ENCODE measurements around the gene CLPTM1L.
"Not testable (repeated sequence)": the region's sequence is repeated elsewhere in the genome, so short reads cannot be mapped to it uniquely, and the experiment has no call there.

Gene CLPTM1L

DNA sequence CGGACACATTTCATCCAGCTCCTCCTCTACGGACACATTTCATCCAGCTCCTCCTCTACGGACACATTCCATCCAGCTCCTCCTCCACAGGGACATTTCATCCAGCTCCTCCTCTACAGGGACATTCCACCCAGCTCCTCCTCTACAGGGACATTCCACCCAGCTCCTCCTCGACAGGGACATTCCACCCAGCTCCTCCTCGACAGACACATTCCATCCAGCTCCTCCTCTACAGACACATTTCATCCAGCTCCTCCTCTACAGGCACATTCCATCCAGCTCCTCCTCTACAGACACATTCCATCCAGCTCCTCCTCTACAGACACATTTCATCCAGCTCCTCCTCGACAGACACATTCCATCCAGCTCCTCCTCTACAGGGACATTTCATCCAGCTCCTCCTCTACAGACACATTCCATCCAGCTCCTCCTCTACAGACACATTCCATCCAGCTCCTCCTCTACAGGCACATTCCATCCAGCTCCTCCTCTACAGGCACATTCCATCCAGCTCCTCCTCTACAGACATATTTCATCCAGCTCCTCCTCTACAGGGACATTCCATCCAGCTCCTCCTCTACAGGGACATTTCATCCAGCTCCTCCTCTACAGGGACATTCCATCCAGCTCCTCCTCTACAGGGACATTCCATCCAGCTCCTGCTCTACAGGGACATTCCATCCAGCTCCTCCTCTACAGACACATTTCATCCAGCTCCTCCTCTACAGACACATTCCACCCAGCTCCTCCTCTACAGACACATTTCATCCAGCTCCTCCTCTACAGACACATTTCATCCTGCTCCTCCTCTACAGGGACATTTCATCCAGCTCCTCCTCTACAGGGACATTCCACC is 17.8 kb downstream of the CLPTM1L start:
- DNase-seq (ENCODE audit: low read depth): peak; percentile 66

DNA sequence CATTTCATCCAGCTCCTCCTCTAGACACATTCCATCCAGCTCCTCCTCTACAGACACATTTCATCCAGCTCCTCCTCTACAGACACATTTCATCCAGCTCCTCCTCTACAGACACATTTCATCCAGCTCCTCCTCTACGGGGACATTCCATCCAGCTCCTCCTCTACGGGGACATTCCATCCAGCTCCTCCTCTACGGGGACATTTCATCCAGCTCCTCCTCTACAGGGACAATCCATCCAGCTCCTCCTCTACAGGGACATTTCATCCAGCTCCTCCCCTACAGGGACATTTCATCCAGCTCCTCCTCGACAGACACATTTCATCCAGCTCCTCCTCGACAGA is 18.4 kb downstream of the CLPTM1L start:
- not testable (repeated sequence) for DNase-seq (ENCODE audit: low read depth)

DNA sequence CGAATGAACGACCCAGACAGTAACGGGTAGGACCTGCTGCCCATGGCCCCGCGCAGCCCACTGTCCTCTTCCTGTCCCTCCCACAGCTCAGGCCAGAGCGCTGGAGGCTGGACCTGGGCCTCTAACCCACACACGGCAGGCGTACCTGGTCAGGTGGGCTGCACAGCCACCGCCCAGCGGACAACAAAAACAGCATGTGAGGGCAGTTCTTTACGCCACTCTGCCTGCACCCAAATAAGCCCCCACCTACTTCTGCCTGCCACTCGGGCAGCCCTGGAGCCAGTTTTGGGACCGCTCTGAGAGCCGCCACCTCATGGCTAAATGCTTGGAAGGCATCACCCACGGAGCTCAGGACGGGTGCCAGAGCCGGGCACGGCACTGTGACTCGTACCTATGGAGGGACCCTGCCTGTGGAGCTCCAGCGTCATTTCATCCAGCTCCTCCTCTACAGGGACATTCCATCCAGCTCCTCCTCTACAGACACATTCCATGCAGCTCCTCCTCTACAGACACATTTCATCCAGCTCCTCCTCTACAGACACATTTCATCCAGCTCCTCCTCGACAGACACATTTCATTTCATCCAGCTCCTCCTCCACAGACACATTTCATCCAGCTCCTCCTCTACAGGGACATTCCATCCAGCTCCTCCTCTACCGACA is 18.9 kb downstream of the CLPTM1L start:
- peak; percentile 63 for DNase-seq (ENCODE audit: low read depth)

DNA sequence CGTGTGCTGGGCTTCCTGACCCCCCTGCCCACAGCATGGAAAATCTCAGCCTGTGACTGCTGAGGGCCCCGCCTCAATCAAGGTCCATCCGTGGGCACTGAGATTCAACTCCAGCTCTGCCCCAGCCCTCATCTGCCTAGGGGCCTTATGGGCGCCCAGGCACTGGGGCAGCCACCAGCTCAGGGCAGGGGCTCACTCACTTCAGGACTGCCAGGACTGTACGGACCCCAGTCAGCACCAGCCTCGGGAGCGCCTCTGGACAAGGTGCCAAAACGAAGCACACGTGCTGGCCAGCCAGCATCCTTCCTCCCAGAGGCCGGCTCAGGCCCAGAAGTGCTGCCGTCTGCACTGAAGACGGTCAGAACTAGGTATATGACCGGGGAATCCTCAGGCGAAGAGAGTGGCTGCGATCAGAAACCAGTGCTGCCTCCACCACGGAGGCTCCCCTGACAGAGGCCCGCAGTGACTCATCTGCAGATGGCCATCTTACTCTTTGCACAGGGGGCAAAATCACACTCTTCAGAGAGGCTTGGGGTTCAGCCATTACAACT is 19.6 kb downstream of the CLPTM1L start:
- no peak for DNase-seq (ENCODE audit: low read depth)

DNA sequence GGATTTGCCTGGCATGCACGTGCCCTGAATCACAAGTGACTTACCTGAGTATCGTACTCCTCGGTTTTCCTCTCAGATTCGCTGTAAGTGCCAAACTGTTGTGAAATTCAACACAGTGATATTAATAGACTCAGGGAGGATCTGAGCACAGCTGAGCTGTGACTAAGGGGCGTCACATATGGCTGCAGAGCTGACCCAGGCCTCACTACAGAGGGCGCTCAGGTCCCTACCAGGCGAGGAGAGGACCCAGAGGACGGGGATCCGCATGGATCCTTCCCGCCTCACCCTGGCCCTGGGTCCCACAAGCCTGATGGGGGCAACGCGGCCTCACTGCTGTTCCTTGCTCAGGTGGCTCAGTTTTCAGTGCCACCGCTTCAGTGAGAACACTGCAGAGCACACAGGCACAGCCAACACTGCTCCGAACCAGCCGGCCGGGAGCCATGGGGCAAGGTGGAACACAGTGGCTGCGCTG is 20.1 kb downstream of the CLPTM1L start:
- no peak for DNase-seq (ENCODE audit: low read depth)

DNA sequence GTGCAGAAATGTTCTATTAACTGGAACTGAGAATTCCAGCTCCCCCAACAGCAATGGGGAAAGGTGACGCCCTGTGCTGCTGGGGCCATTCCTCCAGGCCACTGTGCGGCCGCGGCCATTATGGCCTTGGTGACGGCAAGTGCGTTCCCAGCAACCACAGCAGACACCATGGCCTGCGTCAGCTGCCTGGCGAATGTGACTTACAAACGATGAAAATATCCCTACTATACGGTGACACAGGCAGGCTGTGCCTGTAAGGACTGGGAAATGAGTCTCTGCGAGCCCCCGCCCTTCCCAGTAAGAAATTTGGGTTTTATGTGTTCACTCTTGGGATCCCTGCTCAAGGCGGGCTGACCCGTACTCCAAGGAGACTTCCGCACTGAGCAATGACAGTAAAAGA is 20.6 kb downstream of the CLPTM1L start:
- no peak for DNase-seq (ENCODE audit: low read depth)

DNA sequence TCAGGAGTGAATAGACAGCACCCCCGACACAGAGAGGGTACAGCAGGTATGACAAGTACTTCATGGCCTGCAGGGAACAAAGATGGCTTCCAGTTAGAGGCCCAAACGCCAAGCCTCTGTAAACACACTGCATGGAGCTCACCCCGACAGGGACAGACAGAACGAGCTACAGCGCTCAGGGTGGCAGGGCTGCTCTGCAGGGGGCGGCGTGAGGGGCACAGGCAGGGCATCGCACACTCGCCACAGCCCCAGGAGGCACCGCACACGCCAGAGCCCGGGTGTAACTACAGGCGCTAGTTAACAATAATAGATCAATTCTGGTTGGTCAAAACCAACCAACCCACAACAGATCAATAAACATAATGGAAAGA is 21.1 kb downstream of the CLPTM1L start:
- no peak for DNase-seq (ENCODE audit: low read depth)

DNA sequence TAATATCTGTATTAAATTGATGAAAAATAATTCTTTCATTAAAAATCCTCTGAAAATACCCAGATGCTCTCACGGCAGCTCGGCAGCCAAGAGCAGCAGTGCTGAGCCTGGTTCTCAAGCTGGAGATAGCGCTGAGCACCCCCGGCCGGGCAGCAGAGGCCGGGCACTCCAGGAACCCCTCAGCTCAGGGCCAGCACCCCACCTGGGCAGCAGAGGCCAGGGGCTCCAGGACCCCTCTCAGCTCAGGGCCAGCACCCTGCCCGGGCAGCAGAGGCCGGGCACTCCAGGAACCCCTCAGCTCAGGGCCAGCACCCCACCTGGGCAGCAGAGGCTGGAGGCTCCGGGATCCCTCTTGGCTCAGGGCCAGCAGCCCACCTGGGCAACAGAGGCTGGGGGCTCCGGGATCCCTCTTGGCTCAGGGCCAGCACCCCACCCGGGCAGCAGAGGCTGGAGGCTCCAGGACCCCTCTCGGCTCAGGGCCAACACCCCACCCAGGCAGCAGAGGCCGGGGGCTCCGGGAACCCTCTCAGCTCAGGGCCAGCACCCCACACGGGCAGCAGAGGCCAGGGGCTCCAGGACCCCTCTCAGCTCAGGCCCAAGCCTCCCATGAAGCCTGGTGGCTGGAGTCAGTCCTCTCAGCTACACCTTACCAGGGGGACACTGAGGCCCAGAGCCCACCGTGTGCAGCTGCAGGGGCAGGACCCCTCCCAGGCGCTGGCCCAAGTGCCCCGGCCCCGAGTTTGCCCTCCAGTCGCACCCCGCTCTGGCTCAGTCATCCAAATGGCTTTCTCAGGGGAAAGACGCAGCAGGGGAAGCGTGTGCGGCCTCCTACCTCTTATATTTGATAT is 21.7 kb downstream of the CLPTM1L start:
- DNase-seq (ENCODE audit: low read depth): no peak

DNA sequence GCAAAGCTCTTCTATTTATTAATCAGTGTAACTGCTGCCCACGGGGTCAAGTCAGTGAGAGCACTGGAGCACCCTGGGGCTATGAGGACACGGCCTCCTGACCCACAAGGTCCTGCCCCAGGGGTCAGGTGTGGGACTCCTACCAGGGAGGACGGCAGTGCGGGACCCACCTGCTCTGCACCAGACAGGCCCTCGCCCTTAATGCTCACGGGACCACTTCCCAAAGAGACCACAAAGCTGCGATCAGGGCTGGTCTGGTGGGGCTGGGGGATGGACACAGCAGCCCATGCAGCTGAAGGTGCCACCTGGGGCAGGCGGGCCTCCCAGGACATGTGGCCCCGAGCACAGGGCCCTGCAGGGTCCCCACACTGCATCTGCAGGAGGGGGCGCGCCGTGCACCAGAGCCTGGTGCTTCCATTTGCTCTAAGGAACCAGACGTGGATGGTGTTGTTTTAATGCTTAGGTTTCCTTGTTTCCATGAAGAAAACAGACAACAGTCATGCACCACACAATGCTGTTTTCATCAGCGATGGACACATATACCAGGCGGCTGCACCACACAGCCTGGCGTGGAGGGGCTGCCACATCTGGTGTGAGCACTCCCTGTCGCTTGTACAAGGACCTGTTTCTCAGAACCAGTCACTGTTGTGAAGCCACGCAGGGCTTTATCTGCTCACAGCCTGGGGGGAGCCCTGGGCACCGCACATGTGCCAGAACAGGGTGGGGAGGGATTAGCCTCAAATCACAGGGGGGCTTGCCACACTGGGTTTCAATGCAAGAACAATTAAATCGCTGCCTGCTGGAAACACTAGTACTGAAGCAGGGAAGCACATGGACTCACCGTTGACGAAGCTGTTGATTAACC is 22.6 kb downstream of the CLPTM1L start:
- no peak for DNase-seq (ENCODE audit: low read depth)

DNA sequence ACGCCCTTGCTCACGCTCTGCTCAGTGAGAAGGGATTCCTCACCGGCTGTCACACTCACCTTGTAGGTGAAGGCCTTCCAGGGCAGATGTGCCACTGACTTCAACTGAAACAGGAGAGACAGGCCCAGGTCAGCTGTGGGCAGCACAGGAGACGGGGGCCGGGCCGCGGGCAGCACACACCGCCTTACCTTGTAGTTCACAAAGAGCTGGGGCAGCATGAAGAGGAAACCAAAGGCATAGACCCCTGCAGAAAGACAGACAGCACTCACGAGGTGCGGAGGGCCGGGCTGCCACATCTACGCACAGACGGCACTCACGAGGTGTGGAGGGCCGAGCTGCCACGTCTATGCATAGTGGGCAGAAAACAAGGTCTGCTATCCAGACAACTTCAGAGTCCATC is 23.3 kb downstream of the CLPTM1L start:
- DNase-seq (ENCODE audit: low read depth): no peak

DNA sequence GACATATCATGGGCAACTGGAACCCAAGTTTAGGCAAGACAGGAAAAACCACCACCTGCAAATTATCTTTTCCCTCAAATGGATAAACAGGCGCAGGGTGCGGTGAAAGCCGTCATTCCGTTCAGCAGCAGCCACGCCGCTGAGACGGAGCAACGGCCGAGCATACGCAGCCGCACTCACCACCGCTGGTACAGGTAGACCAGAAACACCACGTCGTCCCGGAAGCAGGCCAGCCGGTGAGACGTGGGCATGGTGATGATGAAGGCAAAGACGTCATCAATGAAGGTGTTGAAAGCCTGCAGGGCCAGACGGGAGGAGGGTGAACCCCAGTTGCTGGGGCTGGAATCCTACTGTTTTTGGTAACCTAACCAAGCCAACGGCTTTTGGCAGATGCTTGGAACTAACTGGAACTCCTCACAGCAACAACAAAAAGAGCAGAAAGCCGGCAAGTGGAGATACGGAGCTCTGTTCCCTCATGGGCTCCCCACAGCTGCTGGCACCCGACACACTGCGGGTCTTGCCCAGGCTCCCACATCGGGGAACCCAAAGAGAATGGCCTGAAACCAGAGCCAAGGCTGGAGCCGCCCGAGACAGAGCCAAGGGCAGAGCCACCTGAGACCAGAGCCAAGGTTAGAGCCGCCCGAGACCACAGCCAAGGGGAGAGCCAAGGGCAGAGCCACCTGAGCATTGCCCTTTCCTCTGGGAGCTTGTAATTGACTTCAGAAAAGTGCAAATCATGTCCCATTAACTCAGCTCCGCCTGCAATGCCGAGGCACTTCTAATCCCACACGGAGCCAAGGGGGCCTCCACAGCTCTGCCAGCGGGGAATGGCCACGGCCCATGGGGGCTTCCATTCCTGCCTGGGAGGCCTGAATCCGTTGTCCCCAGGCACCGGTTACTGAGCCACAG is 24.2 kb downstream of the CLPTM1L start:
- no peak for DNase-seq (ENCODE audit: low read depth)

DNA sequence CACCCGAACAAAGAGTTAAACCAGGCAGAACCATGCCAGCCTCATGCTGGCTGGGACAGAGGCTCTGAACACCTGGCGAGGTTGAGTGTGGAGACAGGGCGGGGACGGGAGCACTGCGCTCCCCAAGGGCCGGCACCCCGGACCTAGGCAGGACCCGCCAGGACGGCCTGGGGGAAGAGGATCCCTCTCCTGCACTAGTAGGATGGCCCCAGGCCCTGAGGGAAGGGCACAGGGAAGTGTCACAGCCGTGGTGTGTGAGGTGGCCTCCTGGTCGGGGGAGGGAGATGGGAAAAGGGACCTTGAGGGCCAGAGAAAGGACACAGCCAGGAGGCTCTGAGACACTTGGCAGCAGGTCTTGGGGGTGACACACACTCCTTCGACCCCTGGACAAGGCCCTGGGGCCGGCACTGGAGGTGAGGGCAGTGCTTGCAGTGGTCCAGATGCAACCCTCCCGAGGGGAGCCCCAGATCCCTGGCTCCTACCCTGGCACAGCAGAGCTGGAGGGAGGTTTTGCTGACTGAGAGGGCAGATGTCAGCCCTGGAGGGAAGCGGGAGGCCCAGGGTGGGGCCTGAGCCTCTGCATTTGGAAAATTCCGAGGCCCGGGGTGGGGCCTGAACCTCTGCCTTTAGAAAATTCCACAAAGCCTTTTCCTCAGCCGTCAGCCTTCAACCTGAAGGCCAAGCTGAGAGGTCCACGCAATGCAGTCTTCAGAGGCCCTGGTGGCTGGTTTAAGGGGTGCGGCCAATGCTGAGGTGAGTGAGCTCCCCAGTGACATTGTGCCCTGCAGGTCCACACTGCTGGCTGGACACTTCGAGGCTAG is 25.3 kb downstream of the CLPTM1L start:
- no peak for DNase-seq (ENCODE audit: low read depth)

DNA sequence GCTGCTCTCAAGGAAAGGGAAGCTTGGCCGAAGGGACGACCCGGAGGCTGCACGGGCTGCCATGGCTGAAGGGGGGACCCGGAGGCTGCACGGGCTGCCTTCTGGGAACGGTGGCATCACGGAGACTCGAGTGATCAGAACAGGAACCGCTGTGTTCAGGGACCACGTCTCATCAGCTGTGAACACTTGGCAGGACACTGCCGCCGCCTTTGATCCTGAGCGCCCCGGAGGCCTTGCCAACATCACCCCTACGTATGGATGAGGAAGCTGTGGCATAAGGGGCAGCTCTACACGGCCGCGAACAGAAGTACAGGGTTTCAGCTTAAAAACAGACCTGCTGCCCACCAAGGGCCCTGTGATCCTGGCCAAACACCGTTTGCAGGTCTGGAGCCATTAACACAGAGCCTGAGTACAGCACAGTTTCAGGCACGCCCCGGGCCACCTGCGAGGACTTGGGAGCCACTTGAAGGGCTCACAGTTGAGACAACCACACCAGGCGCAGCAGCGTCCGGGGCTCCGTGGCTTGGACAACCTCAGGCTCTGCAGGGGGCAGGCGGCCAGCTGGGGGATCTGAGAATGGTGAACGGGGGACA is 26.1 kb downstream of the CLPTM1L start:
- no peak for DNase-seq (ENCODE audit: low read depth)

DNA sequence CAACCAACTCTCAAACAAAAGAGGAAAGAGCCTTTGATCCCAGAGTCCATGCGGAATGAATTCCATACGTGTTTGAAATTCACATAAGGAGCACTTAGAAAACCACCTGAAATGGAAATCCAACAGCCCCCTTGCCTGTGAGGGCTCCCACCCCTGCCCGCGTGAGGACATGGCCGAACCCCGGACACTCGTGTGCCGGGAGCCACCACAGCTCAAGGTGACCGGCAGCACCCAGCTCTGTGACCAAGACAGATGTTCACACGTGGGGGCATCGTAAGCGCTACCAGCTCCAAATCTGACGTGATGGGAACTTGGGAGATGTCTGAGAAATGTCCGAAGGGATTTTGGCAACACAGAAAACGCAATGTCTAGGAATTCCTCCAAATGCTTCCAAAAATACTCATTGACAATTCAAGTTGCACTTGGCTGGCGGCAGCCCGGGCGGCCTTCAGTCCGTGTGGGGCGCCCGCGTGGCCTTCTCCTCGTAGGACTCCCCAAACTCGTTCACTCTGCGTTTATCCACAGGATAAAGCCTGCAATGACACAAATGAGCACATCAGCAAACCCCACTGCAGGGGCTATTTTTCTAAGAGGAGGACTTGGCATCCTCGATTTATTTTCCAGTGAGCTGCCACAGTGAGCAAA is 26.9 kb downstream of the CLPTM1L start:
- no peak for DNase-seq (ENCODE audit: low read depth)

DNA sequence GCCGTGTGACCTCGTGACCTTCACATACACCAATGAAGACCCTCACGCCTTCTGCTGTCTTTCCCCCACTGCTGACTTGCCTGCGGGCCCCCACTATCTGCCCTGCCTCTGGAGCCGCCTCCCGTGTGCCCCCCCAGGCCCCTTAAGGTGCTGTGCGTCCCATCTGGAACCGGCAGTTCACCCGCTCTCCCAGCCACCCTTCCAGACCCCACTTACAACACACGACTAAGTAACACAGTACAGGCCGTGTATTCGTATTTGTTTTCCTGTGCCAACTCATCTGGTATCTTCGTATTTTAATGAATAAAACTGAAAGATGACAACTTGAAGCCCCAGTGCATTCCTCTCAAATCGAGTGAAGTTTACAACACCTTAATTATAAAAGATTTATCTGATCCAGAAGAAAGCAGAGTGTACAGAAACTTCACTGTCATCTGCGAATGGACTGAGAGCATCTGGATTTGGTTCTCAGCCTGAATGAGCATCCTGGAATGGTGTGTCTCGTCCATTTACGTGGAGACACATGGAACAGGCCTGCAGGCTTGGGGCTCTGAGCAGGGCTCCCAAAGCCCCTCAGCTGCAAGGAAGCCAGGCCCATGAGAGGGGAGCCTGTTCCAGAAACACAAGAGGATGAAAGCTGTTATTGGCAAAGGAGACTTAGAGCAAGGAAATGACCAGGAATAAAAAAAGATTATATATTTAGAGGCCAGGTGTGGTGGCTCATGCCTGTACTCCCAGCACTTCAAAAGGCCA is 28.1 kb downstream of the CLPTM1L start:
- DNase-seq (ENCODE audit: low read depth): no peak

DNA sequence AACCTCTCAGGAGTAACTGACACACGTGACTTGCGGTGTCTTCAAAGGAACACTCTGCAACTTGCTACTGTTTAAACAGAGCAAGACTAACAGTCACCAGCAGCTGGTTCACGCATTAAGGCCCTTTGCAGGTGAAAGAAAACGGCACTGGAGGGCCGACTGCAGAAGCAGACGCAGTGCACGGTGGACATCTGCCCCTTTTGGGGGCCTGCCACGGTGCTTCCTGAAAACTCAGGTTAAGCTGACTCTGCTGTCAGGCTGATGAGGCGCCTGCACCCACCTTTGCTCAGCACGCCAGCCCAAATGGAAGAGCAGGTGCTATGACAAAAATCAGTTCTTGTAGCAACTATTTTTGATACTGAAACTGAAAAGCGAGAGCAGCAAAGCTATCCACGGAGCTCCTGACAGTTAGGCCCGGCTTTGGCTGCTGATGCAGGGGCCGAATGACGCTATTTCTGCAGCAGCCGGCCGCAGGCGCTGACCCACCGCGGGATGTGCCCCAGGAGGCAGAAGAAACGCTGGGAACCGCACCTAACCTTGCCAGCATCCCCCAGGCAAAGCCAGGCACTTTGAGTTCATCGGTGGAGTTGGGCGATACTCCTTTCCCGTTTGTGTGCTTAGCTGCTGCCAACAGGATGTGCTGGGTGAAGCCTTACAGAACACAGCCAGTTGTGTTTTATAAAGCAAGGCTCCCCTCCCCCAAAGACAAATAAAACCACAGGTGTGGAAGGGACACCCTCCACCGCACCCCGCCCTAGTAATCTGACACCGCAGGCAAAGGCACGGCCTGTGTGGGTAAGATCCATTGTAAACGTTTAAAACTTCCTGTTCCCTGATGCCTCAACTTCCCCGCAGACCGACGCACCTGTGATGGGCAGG is 29.0 kb downstream of the CLPTM1L start:
- no peak for DNase-seq (ENCODE audit: low read depth)

Measured in GM04503 (cell line).